Measurements from ENCODE around the gene GSG1. TPM values are rescaled to one million over a fixed set of nuclear protein-coding genes. Genes with fewer than 3 reads are reported as not detected.

Gene GSG1
- total RNA-seq, 1 experiment from 2014 or later, result 0.22 TPM

DNA sequence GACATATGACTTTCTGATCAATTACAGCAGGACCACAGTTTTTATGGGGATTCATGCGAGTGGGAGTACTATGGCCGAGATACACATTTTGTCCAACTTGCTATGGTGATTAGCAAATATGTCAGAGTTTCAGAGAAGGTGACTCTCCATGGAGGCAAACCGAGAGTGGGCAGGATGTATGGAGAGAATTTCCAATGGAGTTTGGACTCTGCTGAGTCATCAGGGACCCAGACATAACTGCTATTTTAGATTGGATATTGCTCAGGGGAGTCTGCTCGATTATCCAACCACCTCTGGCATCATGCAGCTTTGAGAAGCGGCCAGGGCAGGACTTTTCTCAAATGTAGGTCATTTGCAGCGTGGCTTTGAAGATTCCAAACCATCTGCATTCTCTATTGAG is 9.5 kb upstream of the GSG1 start:
- peaks cover 8% of the 10 kb centered on the region; the same call in 1 of the 2 replicates for H3K4me1 ChIP-seq (ENCODE audit: insufficient read depth, low read length)
- no peak overlapping the region for H3K4ac ChIP-seq (ENCODE audit: low read depth, low read length)
- H4K8ac ChIP-seq (replicated peaks; ENCODE audit: insufficient read length, low read depth, low read length), result no peak overlapping the region
- no peak overlapping the region for H2BK120ac ChIP-seq (ENCODE audit: low read depth, low read length, poor library complexity, severe bottlenecking)
- no peaks in the 10 kb centered on the region for H3K27me3 ChIP-seq (ENCODE audit: insufficient read depth, low read length)
- TF ChIP-seq, protein P1, sequence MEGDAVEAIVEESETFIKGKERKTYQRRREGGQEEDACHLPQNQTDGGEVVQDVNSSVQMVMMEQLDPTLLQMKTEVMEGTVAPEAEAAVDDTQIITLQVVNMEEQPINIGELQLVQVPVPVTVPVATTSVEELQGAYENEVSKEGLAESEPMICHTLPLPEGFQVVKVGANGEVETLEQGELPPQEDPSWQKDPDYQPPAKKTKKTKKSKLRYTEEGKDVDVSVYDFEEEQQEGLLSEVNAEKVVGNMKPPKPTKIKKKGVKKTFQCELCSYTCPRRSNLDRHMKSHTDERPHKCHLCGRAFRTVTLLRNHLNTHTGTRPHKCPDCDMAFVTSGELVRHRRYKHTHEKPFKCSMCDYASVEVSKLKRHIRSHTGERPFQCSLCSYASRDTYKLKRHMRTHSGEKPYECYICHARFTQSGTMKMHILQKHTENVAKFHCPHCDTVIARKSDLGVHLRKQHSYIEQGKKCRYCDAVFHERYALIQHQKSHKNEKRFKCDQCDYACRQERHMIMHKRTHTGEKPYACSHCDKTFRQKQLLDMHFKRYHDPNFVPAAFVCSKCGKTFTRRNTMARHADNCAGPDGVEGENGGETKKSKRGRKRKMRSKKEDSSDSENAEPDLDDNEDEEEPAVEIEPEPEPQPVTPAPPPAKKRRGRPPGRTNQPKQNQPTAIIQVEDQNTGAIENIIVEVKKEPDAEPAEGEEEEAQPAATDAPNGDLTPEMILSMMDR (conservative IDR thresholded peaks at IDR 0.05), result no peak
- no CpG with 5 or more reads among the region's 6 CpGs for WGBS (ENCODE audit: extremely low coverage, insufficient read length, low lambda C conversion rate)
- no peak overlapping the region for H3K23ac ChIP-seq (ENCODE audit: insufficient read length, low read depth, low read length)
- H3K56ac ChIP-seq (ENCODE audit: insufficient read length, low read depth, low read length), result no peak overlapping the region
- H4K5ac ChIP-seq (ENCODE audit: insufficient read length, low read depth, low read length), result no peak overlapping the region
- Mint-ChIP-seq H3K4me3 (no peak overlapping the region), H3K4me1 (peaks cover 30 to 31% of the 10 kb centered on the region in 2 experiments), H3K9me3 (peaks cover 13 to 15% of the 10 kb centered on the region in 2 experiments; a peak in 4 of 5 replicates), H3K27ac (no peak overlapping the region; a peak in 1 of 7 replicates), H3K27me3 (ENCODE audit: low read depth) (no peaks in the 10 kb centered on the region; the same call in 1 of the 2 replicates), H3K36me3 (ENCODE audit: insufficient read depth in 1 of 3, low read depth in 3 of 3) (peaks cover 0 to 12% (median 2%) of the 10 kb centered on the region in 3 experiments; a peak in 5 of 7 replicates)
- no peak overlapping the region for H2BK12ac ChIP-seq (ENCODE audit: insufficient read length, low read depth, low read length)
- no peaks in the 10 kb centered on the region for H4K20me1 ChIP-seq (ENCODE audit: control insufficient read depth, insufficient read depth, insufficient read length)
- DNase-seq, result no peak
- no peaks in the 10 kb centered on the region for H3K79me2 ChIP-seq (ENCODE audit: insufficient read depth, low read length)
- no peak overlapping the region for H2AK5ac ChIP-seq (ENCODE audit: insufficient read length, low read length)
- no peak overlapping the region for H3K9ac ChIP-seq (ENCODE audit: extremely low read depth, insufficient read length, low read length)
- H2AFZ ChIP-seq (ENCODE audit: low read length), result no peak overlapping the region
- no peak overlapping the region for H3K27ac ChIP-seq (ENCODE audit: insufficient read length, low read depth, low read length)
- H2BK5ac ChIP-seq (ENCODE audit: insufficient read length, low read length), result no peak overlapping the region
- no peak overlapping the region for H3T11ph ChIP-seq (ENCODE audit: low read length)
- H3K4me2 ChIP-seq (ENCODE audit: insufficient read depth, insufficient read length, low read length), result no peak overlapping the region
- no peak overlapping the region for H2BK20ac ChIP-seq (ENCODE audit: low read depth, low read length, poor library complexity, severe bottlenecking)
- H3K14ac ChIP-seq (ENCODE audit: insufficient read depth, low read length), result no peak overlapping the region
- H4K91ac ChIP-seq (ENCODE audit: insufficient read length, low read depth, low read length), result no peak overlapping the region
- no peaks in the 10 kb centered on the region for H3K9me3 ChIP-seq (ENCODE audit: control insufficient read depth, low read depth, low read length)
- no peaks in the 10 kb centered on the region for H3K79me1 ChIP-seq (ENCODE audit: insufficient read depth, low read depth, low read length, poor library complexity, severe bottlenecking)
- no peak overlapping the region for H3K18ac ChIP-seq (ENCODE audit: insufficient read length, low read depth, low read length)
- H3K23me2 ChIP-seq (ENCODE audit: insufficient read length, low read depth, low read length, poor library complexity, severe bottlenecking), result no peaks in the 10 kb centered on the region
- H2BK15ac ChIP-seq (ENCODE audit: low read depth, low read length), result no peak overlapping the region
